ENCODE results near the gene HEATR3.
"Not testable (repeated sequence)": the region's sequence is repeated elsewhere in the genome, so short reads cannot be mapped to it uniquely, and the experiment has no call there.

The HEATR3 gene

DNA sequence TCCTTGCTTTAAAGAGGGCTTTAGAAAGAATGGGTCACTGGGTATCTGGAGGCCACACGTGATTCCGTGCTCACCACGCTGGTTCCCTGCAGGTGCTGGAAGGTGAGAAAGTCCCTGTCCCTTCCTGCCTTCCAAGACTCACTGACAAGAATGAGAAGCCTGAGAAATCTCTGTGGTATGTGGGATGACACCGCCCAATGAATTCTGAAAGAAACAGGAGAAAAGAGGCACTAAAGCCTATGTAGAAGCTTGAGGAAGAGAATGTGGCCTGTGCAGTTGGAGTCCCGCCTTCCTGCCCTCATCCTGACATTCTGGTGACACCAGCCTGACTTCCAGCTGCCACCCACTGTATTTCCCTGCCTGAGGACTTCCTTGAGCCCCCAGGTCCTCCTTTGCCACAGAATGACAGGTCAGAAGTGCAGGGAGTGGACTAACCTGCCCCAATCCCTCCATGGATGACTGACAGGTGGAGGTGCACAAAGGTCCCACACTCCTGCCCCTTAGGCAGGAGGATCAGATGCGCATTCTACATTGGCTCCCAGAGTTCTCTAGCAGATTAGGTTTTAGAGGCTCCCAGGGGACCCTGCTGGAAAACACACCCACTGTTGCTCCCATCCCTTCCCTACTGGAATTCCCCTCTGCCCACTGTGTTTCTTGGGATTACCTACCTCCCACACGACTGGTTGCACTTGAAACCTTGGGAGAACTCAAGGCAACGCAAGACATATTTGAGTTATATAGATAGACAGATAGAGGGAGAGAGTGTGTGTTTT is 48.8 kb downstream of the HEATR3 start:
- FAIRE-seq (no peak), DNase-seq (ENCODE audit: insufficient read length, low spot score) (no peak)
- TF ChIP-seq SPI1 (IDR thresholded peaks at IDR 0.05; ENCODE audit: low read depth, low read length) (no peak), POLR2A (IDR thresholded peaks at IDR 0.05; ENCODE audit: low read depth, low read length) (no peak), PAX5 (IDR thresholded peaks at IDR 0.05; ENCODE audit: insufficient read depth, low read length, severe bottlenecking) (no peak), POLR2AphosphoS5 (IDR thresholded peaks at IDR 0.05; ENCODE audit: low read depth, low read length) (no peak), POU2F2 (IDR thresholded peaks at IDR 0.05; ENCODE audit: low read depth, low read length) (no peak), TAF1 (IDR thresholded peaks at IDR 0.05; ENCODE audit: low read depth, low read length) (no peak)

DNA sequence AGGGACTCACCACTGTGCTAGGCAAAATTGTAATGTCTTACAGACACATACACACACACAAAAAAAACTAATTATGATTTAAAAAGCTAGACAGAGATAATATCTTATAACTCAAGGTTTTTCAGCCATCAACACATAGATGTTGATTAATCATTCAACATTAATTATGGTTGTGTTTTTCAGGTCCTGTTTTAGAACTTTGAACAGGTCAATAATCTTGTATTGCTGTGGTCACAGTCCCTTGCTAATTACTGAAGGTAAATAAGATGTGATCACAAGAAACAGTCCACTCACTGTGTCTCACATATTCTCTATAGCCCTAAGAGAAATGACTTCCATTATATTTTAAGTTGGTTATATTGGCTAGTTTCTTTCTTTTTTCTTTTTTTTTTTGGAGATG is 54.9 kb downstream of the HEATR3 start:
- FAIRE-seq (no peak), DNase-seq (ENCODE audit: insufficient read length, low spot score) (no peak)
- TF ChIP-seq TAF1 (IDR thresholded peaks at IDR 0.05; ENCODE audit: low read depth, low read length) (no peak), PAX5 (IDR thresholded peaks at IDR 0.05; ENCODE audit: insufficient read depth, low read length, severe bottlenecking) (no peak), POLR2AphosphoS5 (IDR thresholded peaks at IDR 0.05; ENCODE audit: low read depth, low read length) (no peak), POLR2A (IDR thresholded peaks at IDR 0.05; ENCODE audit: low read depth, low read length) (no peak), POU2F2 (IDR thresholded peaks at IDR 0.05; ENCODE audit: low read depth, low read length) (no peak), SPI1 (IDR thresholded peaks at IDR 0.05; ENCODE audit: low read depth, low read length) (no peak)

DNA sequence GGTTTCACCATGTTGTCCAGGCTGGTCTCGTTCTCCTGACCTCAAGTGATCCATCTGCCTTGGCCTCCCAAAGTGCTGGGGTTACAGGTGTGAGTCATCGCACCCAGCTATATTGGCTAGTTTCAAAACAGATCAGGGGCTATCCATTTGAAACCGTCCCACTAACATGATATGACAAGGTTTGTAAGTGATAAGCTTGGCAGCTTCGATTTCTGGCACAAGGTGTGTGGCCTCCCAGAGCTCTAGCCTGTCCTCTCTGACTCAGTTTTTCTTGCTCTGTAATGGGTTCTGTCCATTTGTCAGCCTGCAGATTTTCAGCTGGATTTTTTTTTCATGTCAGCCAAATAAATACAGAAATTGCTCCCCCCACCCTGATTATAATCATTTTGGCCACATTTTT is 55.5 kb downstream of the HEATR3 start:
- TF ChIP-seq TAF1 (IDR thresholded peaks at IDR 0.05; ENCODE audit: low read depth, low read length) (no peak), POU2F2 (IDR thresholded peaks at IDR 0.05; ENCODE audit: low read depth, low read length) (no peak), POLR2A (IDR thresholded peaks at IDR 0.05; ENCODE audit: low read depth, low read length) (no peak), SPI1 (IDR thresholded peaks at IDR 0.05; ENCODE audit: low read depth, low read length) (no peak), POLR2AphosphoS5 (IDR thresholded peaks at IDR 0.05; ENCODE audit: low read depth, low read length) (no peak), PAX5 (IDR thresholded peaks at IDR 0.05; ENCODE audit: insufficient read depth, low read length, severe bottlenecking) (no peak)
- peak; percentile 80 for FAIRE-seq
- DNase-seq (ENCODE audit: insufficient read length, low spot score): no peak

DNA sequence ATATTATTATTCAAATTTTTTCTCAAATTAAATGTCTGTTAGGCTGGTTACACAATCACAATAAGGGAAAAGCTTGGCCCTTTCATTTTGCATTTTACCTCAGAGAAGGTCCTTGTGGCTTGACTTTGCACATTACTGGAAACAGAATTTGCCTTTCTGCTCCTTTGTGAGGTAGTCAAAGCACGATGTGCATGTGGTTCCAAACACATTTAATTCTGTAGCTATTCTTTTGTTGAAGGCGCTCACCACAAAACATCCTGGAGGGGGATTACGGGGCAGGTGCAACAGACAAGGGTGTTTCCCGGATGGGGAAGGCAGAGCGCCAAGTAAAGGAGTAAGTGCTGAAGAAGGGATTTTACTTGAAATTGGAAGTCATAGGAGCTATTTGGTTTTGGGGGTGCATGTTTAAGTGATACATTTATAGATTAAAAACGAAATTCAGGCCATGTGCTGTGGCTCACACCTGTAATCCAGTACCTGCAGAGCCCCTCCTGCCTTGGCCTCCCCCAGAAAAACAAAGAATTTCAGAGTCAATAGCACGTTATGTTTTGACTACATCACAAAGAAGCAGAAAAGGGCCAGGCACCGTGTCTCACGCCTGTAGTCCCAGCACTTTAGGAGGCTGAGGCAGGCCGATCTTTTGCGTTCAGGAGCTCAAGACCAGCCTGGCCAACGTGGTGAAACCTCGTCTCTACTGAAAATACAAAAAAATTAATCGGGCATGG is 56.1 kb downstream of the HEATR3 start:
- DNase-seq (ENCODE audit: insufficient read length, low spot score) (no peak), FAIRE-seq (peak; percentile 48)
- TF ChIP-seq SPI1 (IDR thresholded peaks at IDR 0.05; ENCODE audit: low read depth, low read length) (no peak), TAF1 (IDR thresholded peaks at IDR 0.05; ENCODE audit: low read depth, low read length) (no peak), POLR2A (IDR thresholded peaks at IDR 0.05; ENCODE audit: low read depth, low read length) (no peak), POU2F2 (IDR thresholded peaks at IDR 0.05; ENCODE audit: low read depth, low read length) (peak; percentile 49), POLR2AphosphoS5 (IDR thresholded peaks at IDR 0.05; ENCODE audit: low read depth, low read length) (no peak), PAX5 (IDR thresholded peaks at IDR 0.05; ENCODE audit: insufficient read depth, low read length, severe bottlenecking) (no peak)

DNA sequence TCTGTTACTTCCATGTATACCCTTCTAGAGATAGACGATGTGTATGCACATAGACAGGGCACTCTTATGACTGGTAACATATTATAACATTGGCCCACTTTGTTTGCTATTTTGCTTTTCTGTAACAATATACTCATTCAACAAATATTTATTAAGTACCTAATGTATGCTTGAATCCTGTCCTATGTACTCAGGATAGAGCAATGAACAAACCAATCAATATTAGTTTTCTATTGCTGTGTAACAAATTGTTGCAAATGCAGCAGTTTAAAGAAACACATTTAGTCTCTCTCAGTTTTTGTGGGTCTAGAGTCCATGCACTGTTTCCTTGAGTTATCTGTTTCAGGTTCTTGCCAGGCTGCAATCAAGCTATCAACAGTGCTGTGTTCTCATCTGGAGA is 57.6 kb downstream of the HEATR3 start:
- no peak for DNase-seq (ENCODE audit: insufficient read length, low spot score)

DNA sequence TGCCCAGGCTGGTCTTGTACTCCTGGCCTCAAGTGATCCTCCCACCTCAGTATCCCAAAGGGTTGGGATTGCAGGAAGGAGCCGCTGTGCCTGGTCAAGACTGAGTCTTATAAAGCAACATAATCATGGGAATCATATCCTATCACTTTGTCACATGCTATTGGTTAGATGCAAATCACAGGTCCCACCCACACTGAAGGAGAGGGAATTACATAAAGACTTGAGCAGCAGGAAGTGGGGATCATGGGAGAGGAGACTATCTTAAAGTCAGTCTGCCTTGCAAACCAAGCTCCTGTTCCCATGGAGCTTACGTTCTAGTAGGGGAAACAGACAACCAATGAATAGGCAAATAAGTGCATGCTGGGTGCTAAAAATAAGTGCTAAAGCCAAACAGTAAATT is 59.0 kb downstream of the HEATR3 start:
- FAIRE-seq (peak; percentile 41), DNase-seq (ENCODE audit: insufficient read length, low spot score) (no peak)
- TF ChIP-seq POLR2AphosphoS5 (IDR thresholded peaks at IDR 0.05; ENCODE audit: low read depth, low read length) (no peak), POLR2A (IDR thresholded peaks at IDR 0.05; ENCODE audit: low read depth, low read length) (no peak), POU2F2 (IDR thresholded peaks at IDR 0.05; ENCODE audit: low read depth, low read length) (no peak), TAF1 (IDR thresholded peaks at IDR 0.05; ENCODE audit: low read depth, low read length) (no peak), PAX5 (IDR thresholded peaks at IDR 0.05; ENCODE audit: insufficient read depth, low read length, severe bottlenecking) (no peak), SPI1 (IDR thresholded peaks at IDR 0.05; ENCODE audit: low read depth, low read length) (no peak)

More for the DNA sequence above, 57.6 kb downstream of the HEATR3 start:
- no peak for FAIRE-seq
- TF ChIP-seq POLR2AphosphoS5 (IDR thresholded peaks at IDR 0.05; ENCODE audit: low read depth, low read length) (no peak), POU2F2 (IDR thresholded peaks at IDR 0.05; ENCODE audit: low read depth, low read length) (no peak), TAF1 (IDR thresholded peaks at IDR 0.05; ENCODE audit: low read depth, low read length) (no peak), PAX5 (IDR thresholded peaks at IDR 0.05; ENCODE audit: insufficient read depth, low read length, severe bottlenecking) (no peak), POLR2A (IDR thresholded peaks at IDR 0.05; ENCODE audit: low read depth, low read length) (no peak), SPI1 (IDR thresholded peaks at IDR 0.05; ENCODE audit: low read depth, low read length) (no peak)

DNA sequence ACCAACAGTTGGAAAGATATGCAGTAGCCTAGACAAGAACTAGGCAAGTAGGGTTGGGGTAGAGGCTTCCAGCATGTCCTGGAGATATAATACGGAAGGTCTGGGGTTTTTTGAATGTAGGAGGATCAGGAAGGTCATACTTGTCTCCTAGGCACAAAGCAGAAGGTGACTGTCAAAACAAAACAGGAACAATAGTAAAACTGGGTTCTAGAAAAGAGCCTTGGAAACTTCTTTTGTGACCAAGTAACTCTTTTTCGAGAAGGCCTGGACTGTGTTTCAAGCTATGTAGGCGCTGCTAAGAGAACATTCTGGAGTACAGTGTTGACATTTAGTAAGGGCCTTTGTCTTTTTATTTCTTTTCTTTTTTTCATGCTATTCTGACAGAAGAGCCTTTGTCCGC is 60.4 kb downstream of the HEATR3 start:
- TF ChIP-seq SPI1 (IDR thresholded peaks at IDR 0.05; ENCODE audit: low read depth, low read length): no peak
- no peak for TF ChIP-seq POLR2AphosphoS5 (IDR thresholded peaks at IDR 0.05; ENCODE audit: low read depth, low read length)
- TF ChIP-seq TAF1 (IDR thresholded peaks at IDR 0.05; ENCODE audit: low read depth, low read length): no peak
- TF ChIP-seq POU2F2 (IDR thresholded peaks at IDR 0.05; ENCODE audit: low read depth, low read length): no peak
- no peak for TF ChIP-seq PAX5 (IDR thresholded peaks at IDR 0.05; ENCODE audit: insufficient read depth, low read length, severe bottlenecking)
- TF ChIP-seq POLR2A (IDR thresholded peaks at IDR 0.05; ENCODE audit: low read depth, low read length): no peak
- DNase-seq (ENCODE audit: insufficient read length, low spot score) (no peak), FAIRE-seq (no peak)

DNA sequence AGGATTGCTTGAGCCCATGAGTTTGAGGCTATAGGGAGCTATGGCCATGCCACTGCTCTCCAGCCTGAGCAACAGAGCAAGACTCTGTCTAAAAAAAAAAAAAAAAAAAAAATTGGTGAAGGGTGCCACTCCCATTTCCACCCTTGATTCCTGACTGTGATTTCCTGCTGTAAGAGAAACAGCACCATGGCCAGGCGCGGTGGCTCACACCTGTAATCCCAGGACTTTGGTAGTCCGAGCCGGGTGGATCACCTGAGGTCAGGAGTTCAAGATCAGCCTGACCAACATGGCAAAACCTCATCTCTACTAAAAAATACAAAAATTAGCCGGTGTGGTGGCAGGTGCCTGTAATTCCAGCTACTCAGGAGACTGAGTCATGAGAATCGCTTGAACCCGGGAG is 66.8 kb downstream of the HEATR3 start:
- FAIRE-seq; DNase-seq (ENCODE audit: insufficient read length, low spot score): not testable (repeated sequence)

DNA sequence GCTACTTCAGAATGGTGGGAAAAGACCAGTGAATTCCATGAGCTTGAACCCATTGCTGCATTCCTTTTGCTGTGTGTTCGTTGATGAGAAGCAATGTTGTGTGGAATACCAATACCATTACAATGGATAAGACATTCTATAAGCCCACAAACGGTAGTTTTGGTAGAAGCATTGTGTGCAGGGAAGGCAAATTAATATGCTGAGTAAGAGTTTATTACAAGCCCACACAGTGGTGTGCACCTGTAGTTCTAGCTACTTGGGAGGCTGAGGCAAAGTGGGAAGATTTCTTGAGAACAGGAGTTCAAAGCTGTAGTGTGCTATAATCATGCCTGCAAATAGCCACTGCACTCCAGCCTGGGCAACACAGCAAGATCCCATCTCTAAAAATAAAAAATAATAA is 67.4 kb downstream of the HEATR3 start:
- FAIRE-seq (no peak), DNase-seq (ENCODE audit: insufficient read length, low spot score) (no peak)
- TF ChIP-seq PAX5 (IDR thresholded peaks at IDR 0.05; ENCODE audit: insufficient read depth, low read length, severe bottlenecking) (no peak), POLR2AphosphoS5 (IDR thresholded peaks at IDR 0.05; ENCODE audit: low read depth, low read length) (no peak), SPI1 (IDR thresholded peaks at IDR 0.05; ENCODE audit: low read depth, low read length) (no peak), POLR2A (IDR thresholded peaks at IDR 0.05; ENCODE audit: low read depth, low read length) (no peak), TAF1 (IDR thresholded peaks at IDR 0.05; ENCODE audit: low read depth, low read length) (no peak), POU2F2 (IDR thresholded peaks at IDR 0.05; ENCODE audit: low read depth, low read length) (no peak)

All from GM12891 (cell line).